GM12878 (cell line): ENCODE measurements around the gene COL4A1. TPM values are rescaled to one million over a fixed set of nuclear protein-coding genes. Genes with fewer than 3 reads are reported as not detected.

ENCODE experiments used
- ATAC-seq: fragments of 200-7000 bp; cut with Tn5 transposase; 3 replicates; pipeline ENCODE4 v1.9.1; 2020; ENCODE audit warnings: mild to moderate bottlenecking, moderate library complexity
- BruUV-seq: library from RNA; stranded (reverse); fragments of 400-500 nt; replicated peaks from 2 replicates; lab custom pipeline; 2021; lab: Mats Ljungman, UMichigan
- CTCF ChIA-PET: fragments of 300-600 bp; sonication (Branson Sonifier 250); formaldehyde crosslinking; extraction: SDS; loops from one replicate; lab custom pipeline; 2021; ENCODE audit warnings: inconsistent platforms; lab: Yijun Ruan, JAX
- POLR2A ChIA-PET: fragments of 350-600 bp; formaldehyde crosslinking; extraction: SDS; loops from one replicate; lab custom pipeline; 2021; ENCODE audit warnings: inconsistent platforms; lab: Charles Lee
- RAD21 ChIA-PET: fragments of 300-600 bp; sonication (Branson Sonifier 250); formaldehyde crosslinking; loops from one replicate; lab custom pipeline; 2023; ENCODE audit warnings: antibody characterized with exemption; ENCODE audit not compliant: unreplicated experiment; lab: Charles Lee
- SMC1A ChIA-PET: fragments of 300-600 bp; sonication (Branson Sonifier 250); formaldehyde crosslinking; loops from one replicate; lab custom pipeline; 2023; ENCODE audit not compliant: unreplicated experiment, uncharacterized antibody; lab: Charles Lee
- DNase-seq: peaks from one replicate; pipeline ENCODE4 v3.0.0-alpha.2; 2011; ENCODE audit warnings: low read depth, low spot score
- FAIRE-seq: peaks from 3 replicates; lab custom pipeline; 2011; peaks lifted over from hg19 to GRCh38; lab: Jason Lieb, UNC
- H2AFZ ChIP-seq: 2 replicates; pipeline ENCODE4 v1.6.0; 2011; ENCODE audit warnings: low read depth, low read length, control low read depth; ENCODE audit not compliant: control insufficient read depth
- H3K27ac ChIP-seq: 2 replicates; pipeline ENCODE4 v1.5.1; 2011; ENCODE audit warnings: control low read depth; ENCODE audit not compliant: control insufficient read depth, insufficient read depth
- H3K27me3 ChIP-seq, 2 experiments: replicated peaks in 1 of 2; 2 replicates each; pipeline versions ENCODE4 v1.6.0 to v1.6.1; 2011; ENCODE audit warnings: low read length in 1 of 2; ENCODE audit not compliant: control insufficient read depth in 2 of 2, insufficient read depth in 2 of 2
- H3K36me3 ChIP-seq, 2 experiments: 2 replicates each; pipeline ENCODE4 v1.5.1; 2011; ENCODE audit warnings: low read length in 1 of 2; ENCODE audit not compliant: control insufficient read depth in 2 of 2, insufficient read depth in 2 of 2
- H3K4me1 ChIP-seq: 2 replicates; pipeline ENCODE4 v1.6.1; 2011; ENCODE audit warnings: mild to moderate bottlenecking, low read length, moderate library complexity, mixed read lengths; ENCODE audit not compliant: control insufficient read depth, insufficient read depth
- H3K4me2 ChIP-seq: 2 replicates; pipeline ENCODE4 v1.6.0; 2011; ENCODE audit warnings: control low read depth; ENCODE audit not compliant: control insufficient read depth, insufficient read depth
- H3K4me3 ChIP-seq: fragments of 200-600 bp; sonication (generic); 2 replicates; pipeline ENCODE4 v1.5.1; 2016
- H3K79me2 ChIP-seq: 2 replicates; pipeline ENCODE4 v1.6.0; 2011; ENCODE audit warnings: low read length; ENCODE audit not compliant: control insufficient read depth, insufficient read depth
- H3K9ac ChIP-seq: 2 replicates; pipeline ENCODE4 v1.8.0; 2011; ENCODE audit warnings: low read length, control low read depth, mixed read lengths; ENCODE audit not compliant: control insufficient read depth, insufficient read depth
- H3K9me3 ChIP-seq: replicated peaks from 3 replicates; pipeline ENCODE4 v1.5.1; 2011; ENCODE audit warnings: mild to moderate bottlenecking, low read length; ENCODE audit not compliant: control insufficient read depth, insufficient read depth
- H4K20me1 ChIP-seq: 2 replicates; pipeline ENCODE4 v1.6.0; 2011; ENCODE audit not compliant: control insufficient read depth, insufficient read depth
- BMI1 ChIP-seq: fragments of 450-650 bp; IDR thresholded peaks from 2 replicates; pipeline ENCODE4 v1.6.1; 2016; ENCODE audit warnings: mild to moderate bottlenecking, moderate library complexity, borderline replicate concordance
- CEBPB ChIP-seq, 2 experiments: fragments of 150-350 bp in 1 of 2; IDR thresholded peaks; 2 replicates each; pipeline ENCODE4 v1.6.1; 2012 to 2014; ENCODE audit warnings: low read depth in 2 of 2, low read length in 2 of 2, borderline replicate concordance in 1 of 2, inconsistent platforms in 1 of 2
- EGR1 ChIP-seq, 2 experiments: IDR thresholded peaks; 1 replicate in 1 of 2; 2 replicates in 1 of 2; pipeline ENCODE4 v1.6.1; 2011 to 2012; ENCODE audit warnings: low read depth in 2 of 2, low read length in 2 of 2, borderline replicate concordance in 1 of 2, mild to moderate bottlenecking in 1 of 2, moderate library complexity in 1 of 2
- ETV6 ChIP-seq, 2 experiments: fragments of 450-650 bp in 1 of 2; IDR thresholded peaks in 1 of 2; conservative IDR thresholded peaks in 1 of 2; 2 replicates each; pipeline ENCODE4 v1.6.1; 2014; ENCODE audit warnings: antibody characterized with exemption in 1 of 2, borderline replicate concordance in 1 of 2, low read depth in 1 of 2, mild to moderate bottlenecking in 1 of 2, moderate library complexity in 1 of 2
- GABPA ChIP-seq: IDR thresholded peaks from 2 replicates; pipeline ENCODE4 v1.6.1; 2014; ENCODE audit warnings: antibody characterized with exemption, low read depth, mild to moderate bottlenecking, inconsistent platforms
- HDAC2 ChIP-seq: fragments of 200-600 bp; sonication (generic); IDR thresholded peaks from 2 replicates; pipeline ENCODE4 v1.6.1; 2017
- MTA3 ChIP-seq: IDR thresholded peaks from 2 replicates; pipeline ENCODE4 v1.6.1; 2012; ENCODE audit warnings: low read length, inconsistent platforms, borderline replicate concordance
- POLR2A ChIP-seq: IDR thresholded peaks from 2 replicates; pipeline ENCODE4 v1.6.1; 2011; ENCODE audit warnings: low read depth, mild to moderate bottlenecking, low read length
- PRDM15 ChIP-seq: fragments of 450-650 bp; formaldehyde crosslinking; IDR thresholded peaks from 2 replicates; pipeline ENCODE4 v1.4.0; 2020; ENCODE audit warnings: mild to moderate bottlenecking, moderate library complexity
- RAD51 ChIP-seq: fragments of 450-650 bp; IDR thresholded peaks from 2 replicates; pipeline ENCODE4 v1.6.1; 2016; ENCODE audit warnings: moderate library complexity, mild to moderate bottlenecking, inconsistent platforms
- YY1 ChIP-seq: IDR thresholded peaks from 2 replicates; pipeline ENCODE4 v1.6.1; 2011; ENCODE audit warnings: low read depth, mild to moderate bottlenecking, low read length
- ZNF207 ChIP-seq: fragments of 450-650 bp; IDR thresholded peaks from 2 replicates; pipeline ENCODE4 v1.6.1; 2014; ENCODE audit warnings: antibody characterized with exemption, mild to moderate bottlenecking, borderline replicate concordance
- WGBS: methylation state at CpG from one replicate; pipeline ENCODE4 v1.1.6; 2016; ENCODE audit warnings: low lambda C conversion rate; ENCODE audit not compliant: insufficient replicate concordance, insufficient coverage; ENCODE audit errors: missing lambda C conversion rate; 5-methylcytosine and 5-hydroxymethylcytosine counted together
- in situ Hi-C: fragments of 300-500 bp; cut with MboI; formaldehyde crosslinking; loops from 9 replicates; pipeline ENCODE4 v1.14.3; 2018; ENCODE audit warnings: mixed read lengths
- intact Hi-C: fragments of 100-400 bp; cut with micrococcal nuclease; formaldehyde crosslinking; loops from one replicate; pipeline ENCODE4 v1.14.2; 2022; ENCODE audit not compliant: unreplicated experiment
- polyA plus RNA-seq, 11 experiments: library from polyadenylated mRNA; depleted of rRNA in 4 of 11; unstranded in 6 of 11; stranded (reverse) in 5 of 11; fragments of >200 nt; fragmentation: Nextera tagmentation in 4 of 11; fragmentation: Illumina TruSeq in 1 of 11; extraction: Ambion mirVana in 4 of 11; extraction: Trizol in 1 of 11; gene quantifications; 1 replicate in 1 of 11; 2 replicates in 10 of 11; pipeline versions ENCODE4 v1.2.1 to v1.2.3, GENCODE V29; 2011 to 2016; ENCODE audit warnings: inconsistent platforms in 2 of 11, missing spikeins in 2 of 11, low read depth in 1 of 11
- total RNA-seq, 4 experiments: library from RNA; depleted of rRNA in 3 of 4; stranded (reverse); fragments of >200 nt in 3 of 4; fragmentation: Illumina TruSeq in 1 of 4; extraction: Trizol in 1 of 4; gene quantifications; 2 replicates each; pipeline versions ENCODE4 v1.2.1 to v1.2.3, GENCODE V29; 2013 to 2021

Gene COL4A1
- total and polyA plus RNA-seq, 10 of the 15 experiments (the other 5 are each of a cell fraction or from before 2014, with no cell fraction given) = 0.07 to 0.31 (median 0.13) TPM; not detected in 6

DNA sequence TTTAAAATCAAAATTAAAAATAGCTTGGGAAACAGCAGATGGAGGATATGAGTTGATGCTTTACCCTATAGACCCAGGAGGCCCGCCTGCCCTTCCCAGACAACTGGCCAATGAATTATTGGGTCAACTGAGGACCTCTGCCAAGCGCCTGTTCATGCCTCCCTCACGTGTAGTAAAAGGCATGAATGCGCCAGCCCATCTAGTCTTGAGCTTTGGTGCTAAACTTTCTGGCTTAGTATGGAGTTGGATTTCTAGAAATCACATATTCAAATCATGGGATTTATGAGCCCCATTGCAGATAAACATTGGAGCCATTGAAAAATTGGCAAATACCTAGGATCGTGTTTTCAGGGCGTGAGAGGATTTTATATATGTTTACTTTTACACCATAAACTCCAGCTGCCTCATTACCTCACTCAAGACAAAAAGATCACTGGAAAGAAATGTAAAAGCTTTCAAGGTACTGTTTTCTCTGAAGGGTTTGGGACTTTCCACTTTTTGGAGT is 47.2 kb upstream of the COL4A1 start:
- no peak for TF ChIP-seq RAD51
- ChIA-PET POLR2A (interaction anchor here (0.7 to 1.0 kb wide), 2 partner anchors 9 to 18 kb away, joined by 3 read pairs; no protein-coding TSS in a partner anchor), CTCF (interaction anchor here (1.2 to 1.8 kb wide), 5 partner anchors 10 to 90 kb away, joined by 3 to 11 read pairs (median 3); no protein-coding TSS in a partner anchor), SMC1A (interaction anchor here (0.7 to 1.7 kb wide), 8 partner anchors 10 to 90 kb away, joined by 3 to 10 read pairs (median 4); no protein-coding TSS in a partner anchor), RAD21 (interaction anchor here (1.0 to 2.8 kb wide), 3 partner anchors 16 to 57 kb away, joined by 3 to 11 read pairs (median 3); no protein-coding TSS in a partner anchor)
- H3K27me3 ChIP-seq = peaks cover 0 to 2% of the 10 kb centered on the region in 2 experiments; a peak in 1 of 4 replicates
- no peak overlapping the region for H3K27ac ChIP-seq
- DNase-seq (no peak), FAIRE-seq (no peak), ATAC-seq (peak; percentile 54)
- no peaks in the 10 kb centered on the region; the same call in 1 of the 2 replicates for H3K4me1 ChIP-seq
- no peaks in the 10 kb centered on the region for H3K79me2 ChIP-seq
- H3K9me3 ChIP-seq = no peaks in the 10 kb centered on the region
- H2AFZ ChIP-seq = no peak overlapping the region
- H3K36me3 ChIP-seq = no peaks in the 10 kb centered on the region
- in situ Hi-C loops = no loop called here
- H3K4me2 ChIP-seq = no peak overlapping the region
- H4K20me1 ChIP-seq = no peaks in the 10 kb centered on the region
- H3K4me3 ChIP-seq = no peak overlapping the region
- no TSS peak for BruUV-seq
- WGBS = 51% methylated on average over 6 of the region's 6 CpGs
- intact Hi-C loops = loop anchor here (1.0 kb wide), 1 partner anchor 58 kb away; no protein-coding TSS in a partner anchor
- no peak overlapping the region for H3K9ac ChIP-seq

DNA sequence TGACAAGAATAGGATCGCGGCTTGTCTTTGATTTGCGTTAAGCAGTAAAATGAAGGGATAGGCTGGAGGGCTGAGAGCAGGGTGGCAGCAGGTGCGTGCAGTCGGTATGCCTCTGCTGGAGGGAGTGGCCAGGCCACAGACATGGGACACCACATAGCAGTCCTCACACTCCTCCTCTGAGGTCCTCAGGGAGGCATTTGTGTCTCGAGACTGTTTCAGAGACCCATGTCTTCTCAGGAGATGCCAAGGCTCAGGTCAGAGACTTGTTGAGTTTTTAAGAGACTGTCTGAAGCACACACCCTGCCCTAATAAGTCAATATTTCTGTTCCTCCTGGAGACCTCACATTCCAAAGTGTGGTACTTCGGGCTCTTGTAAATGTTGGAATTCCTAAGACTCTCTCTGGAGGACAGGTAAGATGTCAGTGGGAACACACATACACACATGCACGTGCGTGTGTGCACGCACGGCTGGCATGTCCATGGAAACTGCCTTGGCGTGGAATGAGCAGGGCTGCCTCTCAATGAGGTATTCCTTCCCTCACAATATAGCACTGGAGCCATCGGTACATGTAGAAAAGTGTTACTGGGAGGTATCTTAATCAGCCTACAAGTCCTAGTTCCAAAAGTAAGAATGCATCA is 46.5 kb upstream of the COL4A1 start:
- intact Hi-C loops = no loop called here
- RAD21 ChIA-PET = interaction anchor here (1.1 to 2.8 kb wide), 2 partner anchors 19 to 90 kb away, joined by 4 to 11 read pairs; no protein-coding TSS in a partner anchor
- DNase-seq (no peak), FAIRE-seq (no peak), ATAC-seq (no peak)
- Histone ChIP-seq H3K4me1 (no peaks in the 10 kb centered on the region; the same call in 1 of the 2 replicates), H4K20me1 (no peaks in the 10 kb centered on the region), H3K9ac (no peak overlapping the region), H3K4me3 (no peak overlapping the region), H3K27me3 (peaks cover 0 to 4% of the 10 kb centered on the region in 2 experiments; a peak in 1 of 4 replicates), H2AFZ (no peak overlapping the region), H3K27ac (no peak overlapping the region), H3K36me3 (no peaks in the 10 kb centered on the region), H3K9me3 (no peaks in the 10 kb centered on the region), H3K79me2 (no peaks in the 10 kb centered on the region), H3K4me2 (no peak overlapping the region)
- in situ Hi-C loops = no loop called here
- 62% methylated on average over 13 of the region's 13 CpGs for WGBS
- CTCF ChIA-PET = interaction anchor here (1.4 to 1.8 kb wide), 3 partner anchors 10 to 57 kb away, joined by 3 to 11 read pairs (median 4); no protein-coding TSS in a partner anchor
- SMC1A ChIA-PET = interaction anchor here (0.9 to 1.5 kb wide), 3 partner anchors 9 to 91 kb away, joined by 3 to 4 read pairs (median 3); no protein-coding TSS in a partner anchor
- no TSS peak for BruUV-seq
- POLR2A ChIA-PET = no interaction called here
- TF ChIP-seq GABPA (no peak), PRDM15 (CRISPR knock-in tag) (no peak), HDAC2 (no peak), CEBPB (IDR thresholded peaks at IDR 0.05; ENCODE audit: borderline replicate concordance in 1 of 2, low read depth in 2 of 2, low read length in 2 of 2) (no peak), MTA3 (no peak), POLR2A (no peak), ZNF207 (no peak), YY1 (no peak), EGR1 (IDR thresholded peaks at IDR 0.05; ENCODE audit: borderline replicate concordance in 1 of 2, low read depth in 2 of 2, low read length in 2 of 2) (no peak), BMI1 (no peak), ETV6 (conservative IDR thresholded peaks at IDR 0.05 in 1 of 2, IDR thresholded peaks at IDR 0.05 in 1 of 2; ENCODE audit: borderline replicate concordance in 1 of 2, low read depth in 1 of 2) (no peak)
